HG03139 (cell line): Measurements from ENCODE around the gene SNX24.
"Not testable (repeated sequence)": the region's sequence is repeated elsewhere in the genome, so short reads cannot be mapped to it uniquely, and the experiment has no call there.

Experiments
- ATAC-seq: cut with Tn5 transposase; IDR thresholded peaks from one replicate; pipeline ENCODE4 v1.9.1; 2021; ENCODE audit not compliant: unreplicated experiment

The SNX24 gene, protein sequence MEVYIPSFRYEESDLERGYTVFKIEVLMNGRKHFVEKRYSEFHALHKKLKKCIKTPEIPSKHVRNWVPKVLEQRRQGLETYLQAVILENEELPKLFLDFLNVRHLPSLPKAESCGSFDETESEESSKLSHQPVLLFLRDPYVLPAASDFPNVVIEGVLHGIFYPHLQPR

DNA sequence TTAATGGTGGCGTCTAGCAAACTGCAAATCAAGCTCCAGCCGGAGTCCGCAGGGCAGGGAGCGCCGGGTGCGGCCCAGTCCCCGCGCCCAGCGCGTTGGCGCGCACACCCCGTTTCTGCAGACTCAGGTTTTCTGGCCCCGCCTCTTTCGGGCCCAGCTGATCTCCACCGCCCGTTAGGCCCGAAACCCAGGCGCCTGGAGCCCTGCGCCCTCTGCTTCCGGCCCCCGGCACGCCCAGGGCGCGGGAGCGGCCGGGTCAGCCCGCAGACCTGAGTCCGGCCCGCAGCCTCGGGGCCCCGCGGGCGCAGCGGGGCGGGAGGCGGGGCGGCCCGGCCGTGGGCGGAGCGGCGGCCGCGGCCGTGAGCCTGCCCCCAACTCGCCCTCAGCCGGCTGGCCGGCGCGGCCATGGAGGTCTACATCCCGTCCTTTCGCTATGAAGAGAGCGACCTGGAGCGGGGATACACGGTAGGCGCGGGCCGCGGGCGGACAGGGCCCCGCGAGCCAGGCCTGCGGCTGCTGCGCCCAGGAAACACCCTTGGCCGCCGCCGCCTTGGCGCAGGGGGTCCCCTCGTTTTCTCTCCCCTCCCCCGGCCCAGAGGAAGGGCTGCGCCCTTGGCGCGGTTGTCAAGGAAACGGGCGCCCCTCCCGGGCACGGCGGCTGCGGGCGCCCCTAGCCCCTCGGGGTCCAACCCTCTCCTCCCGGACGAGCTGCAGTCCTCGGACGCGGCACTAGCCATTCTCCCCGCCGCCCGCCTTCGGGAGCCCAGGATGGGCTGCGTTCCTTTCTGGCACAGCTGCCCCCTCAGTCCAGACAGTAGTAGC, at the start of gene SNX24:
SNX24 (plus strand) TSS at position 385 of the 822 bp plus-strand sequence; CDS start at position 406, 21 bp downstream.
- peak; percentile 84 for ATAC-seq

DNA sequence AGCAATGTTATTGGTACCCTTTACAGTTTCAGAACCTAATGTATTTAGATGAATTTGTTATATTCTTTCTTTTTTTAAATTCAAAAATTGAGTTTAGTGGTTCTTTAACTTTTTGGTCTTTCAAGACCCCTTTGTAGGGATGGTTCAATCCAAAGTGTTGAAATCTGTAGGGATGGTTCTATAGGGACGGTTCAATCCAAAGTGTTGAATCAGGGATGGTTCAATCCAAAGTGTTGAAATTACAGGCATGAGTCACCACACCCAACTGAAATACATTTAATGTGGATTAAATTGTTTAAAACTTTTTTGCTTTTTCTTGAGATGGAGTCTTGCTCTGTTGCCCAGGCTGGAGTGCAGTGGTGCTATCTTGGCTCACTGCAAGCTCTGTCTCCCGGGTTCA, 39.9 kb upstream of the SNX24 start:
- ATAC-seq, result no peak

DNA sequence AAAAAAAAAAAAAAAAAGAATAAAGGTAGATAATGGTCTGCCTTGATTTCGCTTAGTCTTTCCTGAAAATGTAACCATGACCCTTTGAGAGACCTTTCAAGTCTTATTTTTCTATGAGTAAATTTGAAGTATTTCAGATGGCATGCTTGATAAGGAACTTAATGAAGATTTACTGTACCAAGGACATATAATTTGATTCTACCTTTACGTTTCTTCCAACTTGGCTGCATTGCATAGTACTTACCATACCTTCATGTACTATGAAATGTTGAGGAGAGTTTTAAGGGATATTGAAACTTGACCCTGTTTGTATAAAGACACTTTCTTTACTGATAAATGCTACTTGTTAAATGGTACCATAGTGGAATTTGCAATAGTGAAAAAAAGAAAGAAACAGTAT, 35.0 kb upstream of the SNX24 start:
- no peak for ATAC-seq

DNA sequence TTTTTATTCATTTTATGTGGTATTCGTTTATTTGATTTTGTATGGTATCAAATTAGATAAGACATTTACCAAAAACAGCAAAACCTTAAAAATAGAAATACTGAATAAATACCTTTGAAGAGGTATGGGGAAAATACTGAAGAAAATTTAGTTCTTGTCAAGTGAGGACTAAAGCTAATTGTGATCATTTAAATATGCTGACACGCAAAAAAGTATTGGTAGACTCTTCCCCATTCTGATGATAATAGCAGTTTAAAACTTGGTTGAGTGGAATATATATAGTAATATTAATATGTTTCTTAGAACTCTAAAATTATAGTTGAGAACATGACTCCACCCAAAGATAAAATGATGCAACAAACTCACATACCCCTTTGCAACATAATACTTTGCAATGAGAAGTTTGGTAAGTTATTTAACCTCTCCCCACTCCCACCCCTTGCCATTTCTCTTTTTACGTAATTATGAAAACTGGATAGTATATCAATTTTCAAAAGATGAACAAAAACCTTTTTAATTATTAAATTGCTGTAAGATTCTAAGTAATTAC, 30.1 kb upstream of the SNX24 start:
- no peak for ATAC-seq

DNA sequence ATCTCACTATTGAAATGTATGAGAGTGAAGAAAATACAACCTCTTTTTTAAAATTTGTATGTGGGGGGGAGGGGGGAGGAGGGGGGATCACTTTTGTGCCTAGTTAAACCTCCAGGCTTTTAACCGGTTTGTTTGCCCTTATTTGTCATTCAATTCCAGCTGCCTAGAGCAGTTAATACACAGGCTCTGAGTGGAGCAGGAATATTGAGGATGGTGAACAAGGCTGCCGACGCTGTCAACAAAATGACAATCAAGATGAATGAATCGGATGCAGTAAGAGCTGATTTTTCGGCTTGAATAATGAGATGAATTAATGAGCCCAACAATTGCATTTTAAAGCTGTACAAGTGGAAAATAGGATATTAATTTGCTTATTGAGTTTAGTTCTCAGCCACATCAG, 28.7 kb upstream of the SNX24 start:
- ATAC-seq, result no peak

DNA sequence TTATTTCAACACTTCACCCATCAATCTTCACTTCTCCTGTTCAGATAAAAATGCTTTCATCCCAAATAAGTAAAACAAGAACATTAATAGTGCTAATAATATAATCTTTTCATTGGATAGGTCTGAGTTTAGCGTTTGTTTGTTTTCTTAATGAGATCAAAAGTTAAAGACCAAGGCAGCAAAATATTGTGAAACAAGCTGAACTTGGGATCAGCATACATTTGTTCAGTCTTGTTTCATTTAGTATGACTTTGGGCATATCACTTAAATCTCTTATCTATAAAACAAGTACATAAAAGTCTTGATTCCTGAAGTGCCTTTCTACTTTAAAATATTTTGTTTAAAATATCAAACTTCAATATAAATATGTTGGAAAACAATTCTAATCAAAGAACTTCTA, 13.4 kb upstream of the SNX24 start:
- ATAC-seq, result no peak

DNA sequence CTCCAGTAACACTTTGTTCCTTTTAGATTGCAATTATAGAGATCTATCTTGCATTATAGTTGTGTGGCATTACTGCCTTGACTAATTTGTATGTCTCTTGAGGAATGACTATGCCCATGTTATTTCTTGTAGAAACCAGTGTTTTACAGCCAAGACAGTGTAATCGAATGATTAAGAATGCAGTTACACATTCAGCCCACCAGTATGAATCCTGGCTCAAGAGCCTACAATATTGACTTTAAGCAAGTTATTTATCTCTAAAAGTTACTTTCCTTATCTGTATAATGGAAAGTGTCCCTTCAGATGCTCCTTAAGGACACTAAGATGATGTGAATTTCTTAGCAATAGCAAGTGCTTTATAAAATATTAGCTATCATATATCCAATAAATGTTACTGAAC, 9.7 kb upstream of the SNX24 start:
- ATAC-seq, result no peak

DNA sequence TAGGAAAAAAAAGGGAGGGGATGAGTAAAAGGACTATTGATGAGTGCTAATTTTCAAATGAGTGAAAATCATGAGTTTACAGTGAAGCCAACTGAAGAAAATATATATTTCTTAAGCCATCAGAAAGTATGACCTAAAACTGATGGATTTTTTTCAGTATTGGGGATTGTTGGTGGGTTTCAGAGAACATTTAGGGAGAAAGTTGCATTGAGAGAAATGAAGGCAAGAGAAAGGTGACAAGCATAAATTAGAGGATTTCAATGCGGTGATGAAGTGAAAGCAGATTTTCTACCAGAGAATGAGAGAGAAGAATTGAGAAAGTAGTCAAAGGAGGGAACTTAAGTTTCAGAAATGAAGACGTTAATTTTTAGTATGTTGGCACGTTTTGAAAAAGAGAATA, 8.5 kb upstream of the SNX24 start:
- no peak for ATAC-seq

DNA sequence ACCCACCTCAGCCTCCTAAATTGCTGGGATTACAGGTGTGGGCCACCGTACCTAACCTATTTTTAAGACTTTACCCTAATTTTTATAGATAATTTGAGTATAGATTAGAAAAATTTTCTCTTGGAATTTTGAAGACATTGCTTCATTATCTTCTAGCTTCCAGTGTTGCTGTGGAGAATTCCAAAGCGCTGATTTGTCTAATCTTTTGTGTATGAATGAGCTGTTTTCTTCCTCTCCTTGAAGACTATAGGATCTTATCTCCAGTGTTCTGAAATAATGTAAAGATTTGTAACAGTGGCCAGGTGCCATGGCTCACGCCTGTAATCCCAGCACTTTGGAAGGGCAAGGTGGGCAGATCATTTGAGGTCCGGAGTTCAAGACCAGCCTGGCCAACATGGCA, 5.7 kb upstream of the SNX24 start:
- no peak for ATAC-seq

DNA sequence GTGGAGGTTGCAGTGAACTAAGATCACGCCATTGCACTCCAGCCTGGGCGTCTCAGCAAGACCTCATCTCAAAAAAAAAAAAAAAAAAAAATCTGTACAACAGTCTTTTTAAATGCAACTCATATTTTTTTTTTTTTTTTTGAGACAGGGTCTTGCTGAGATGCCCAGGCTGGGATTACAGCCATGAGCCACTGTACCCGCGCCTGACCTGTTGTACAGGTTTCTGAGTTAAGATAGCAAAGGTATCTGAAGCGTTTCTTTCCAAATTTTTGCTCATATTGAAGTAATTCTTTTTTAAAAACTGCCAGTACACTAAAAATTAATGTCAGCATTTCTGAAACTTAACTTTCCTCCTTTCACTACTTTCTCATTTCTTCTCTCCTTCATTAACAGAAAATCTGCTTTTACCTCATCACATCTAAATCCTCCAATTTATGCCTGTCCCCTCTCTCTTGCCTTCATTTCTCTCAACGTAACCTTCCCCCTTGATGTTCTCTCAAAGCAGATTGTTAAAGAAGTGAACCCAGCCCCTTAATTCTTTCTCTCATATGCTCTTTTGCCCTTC, 3.3 kb upstream of the SNX24 start:
- no peak for ATAC-seq

DNA sequence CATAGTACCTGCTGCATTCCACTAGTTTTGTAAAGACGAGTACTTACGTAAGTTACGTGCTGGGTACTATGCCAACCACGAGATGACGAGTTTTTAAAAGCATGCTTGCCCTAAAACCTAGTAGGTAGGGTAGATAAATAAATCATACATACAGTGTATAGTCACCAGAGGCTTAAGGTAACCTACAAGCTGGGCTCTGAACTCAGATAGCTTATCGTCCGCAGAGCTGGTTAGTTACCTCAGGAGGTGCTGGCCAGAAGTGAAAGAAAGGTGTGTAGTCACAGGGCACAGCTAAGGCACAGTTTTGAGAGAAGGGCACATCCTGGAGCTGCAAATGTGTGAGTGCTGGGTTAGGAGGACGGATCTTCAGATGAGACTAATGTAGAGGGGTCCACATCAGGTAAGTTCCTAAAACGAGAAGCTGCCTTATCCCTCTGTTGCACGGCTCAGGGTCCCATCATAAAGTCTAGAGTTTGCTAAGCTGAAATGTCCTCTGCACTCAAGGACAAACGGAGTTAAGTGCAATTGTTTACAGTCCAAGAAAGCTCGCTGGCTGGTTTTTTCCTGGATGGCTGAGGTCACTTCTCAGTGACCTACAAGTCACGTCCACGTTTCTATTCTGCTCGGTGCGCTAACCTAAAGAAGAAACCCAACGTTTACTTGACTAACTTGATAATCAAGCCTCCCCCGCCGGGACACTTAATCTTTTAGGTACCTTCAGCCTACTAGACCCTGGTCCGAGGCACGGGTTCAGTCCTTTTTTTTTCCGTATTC, 1.1 kb upstream of the SNX24 start:
- ATAC-seq, result no peak

DNA sequence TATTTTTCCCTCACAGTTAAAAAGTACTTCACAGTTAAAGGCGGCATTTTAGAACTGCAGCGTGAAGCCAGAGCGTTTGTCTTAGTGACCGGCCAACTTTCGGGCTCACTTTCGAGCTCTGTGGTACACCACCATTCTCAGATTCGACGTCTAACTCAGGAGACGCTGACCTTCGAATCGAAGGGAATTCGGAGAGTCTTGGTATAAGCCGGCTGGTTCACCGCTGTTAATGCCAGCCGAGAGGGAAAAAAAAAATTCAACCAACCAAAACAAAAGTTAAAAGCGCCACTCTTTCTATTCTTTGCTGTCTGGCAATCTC, 544 bp upstream of the SNX24 start:
- peak; percentile 35 for ATAC-seq

DNA sequence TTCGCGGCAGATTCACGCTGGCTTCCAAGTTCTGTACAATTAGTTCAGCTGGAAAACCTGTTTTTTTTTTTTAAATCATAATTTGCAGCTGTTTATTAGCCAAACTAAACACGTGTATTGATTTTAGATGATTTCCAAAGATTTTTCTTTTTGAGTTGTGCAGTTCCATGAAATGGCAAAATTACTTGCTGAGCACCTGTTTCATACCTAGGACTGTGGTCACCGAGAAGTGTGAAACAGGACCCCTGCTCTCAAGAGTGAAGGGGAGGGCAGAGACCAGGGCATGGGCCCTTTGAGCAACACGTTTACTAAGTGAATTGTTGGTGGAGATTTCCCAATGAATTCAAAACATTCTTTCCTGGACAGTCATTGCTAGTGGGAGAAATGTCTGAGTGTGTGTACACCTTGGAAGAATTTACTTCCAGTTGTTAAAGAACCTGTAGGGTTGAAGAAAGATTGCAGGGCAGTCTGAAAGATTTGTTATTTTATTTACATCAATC, 688 bp downstream of the SNX24 start:
- ATAC-seq, result no peak

DNA sequence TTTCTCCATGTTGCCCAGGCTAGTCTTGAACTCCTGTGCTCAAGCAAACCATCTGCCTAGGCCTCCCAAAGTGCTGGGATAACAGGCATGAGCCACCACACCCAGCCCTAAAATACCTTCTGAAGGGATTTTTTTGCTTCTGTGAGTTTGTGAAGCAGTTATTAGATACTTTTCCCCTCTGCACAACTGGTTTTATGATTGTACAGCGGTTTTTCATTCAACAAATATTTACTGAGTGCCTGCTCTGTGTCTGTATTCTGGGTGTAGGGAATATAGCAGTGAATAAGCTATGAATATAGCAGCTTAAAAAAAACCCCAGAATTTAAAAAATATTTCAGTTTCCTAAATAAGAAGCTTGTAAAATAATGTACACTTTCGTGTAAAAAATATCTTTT, 2.3 kb downstream of the SNX24 start:
- ATAC-seq, result no peak

DNA sequence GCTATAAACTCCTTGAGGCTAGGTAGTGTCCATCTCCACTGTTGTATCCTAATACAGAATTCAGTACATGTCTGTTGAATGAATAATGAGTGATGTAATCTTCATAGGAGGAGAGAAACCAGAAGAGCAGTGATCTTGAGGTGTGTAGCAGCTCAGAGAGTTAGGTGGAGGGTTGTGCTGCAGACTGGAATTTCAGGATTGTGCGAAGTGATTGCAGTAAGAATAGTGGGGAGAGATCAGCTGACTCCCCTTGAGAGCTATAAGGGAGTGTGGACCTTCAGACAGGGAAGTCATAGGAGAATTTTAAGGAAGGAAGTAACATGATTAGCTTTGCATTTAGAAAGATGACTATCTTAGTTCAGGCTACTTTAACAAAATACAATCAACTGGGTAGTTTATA, 4.4 kb downstream of the SNX24 start:
- ATAC-seq, result no peak

DNA sequence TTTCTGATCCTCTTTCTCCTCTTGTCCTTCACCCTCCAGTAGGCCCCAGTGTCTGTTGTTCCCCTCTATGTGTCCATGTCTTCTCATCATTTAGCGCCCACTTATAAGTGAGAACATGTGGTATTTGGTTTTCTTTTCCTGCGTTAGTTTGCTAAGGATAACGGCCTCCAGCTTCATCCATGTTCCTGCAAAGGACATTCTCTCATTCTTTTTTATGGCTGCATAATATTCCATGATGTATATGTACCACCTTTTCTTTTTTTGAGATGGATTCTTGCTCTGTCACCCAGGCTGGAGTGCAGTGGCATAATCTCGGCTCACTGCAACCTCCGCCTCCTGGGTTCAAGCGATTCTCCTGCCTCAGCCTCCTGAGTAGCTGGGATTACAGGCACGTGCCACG, 12.1 kb downstream of the SNX24 start:
- not testable (repeated sequence) for ATAC-seq

DNA sequence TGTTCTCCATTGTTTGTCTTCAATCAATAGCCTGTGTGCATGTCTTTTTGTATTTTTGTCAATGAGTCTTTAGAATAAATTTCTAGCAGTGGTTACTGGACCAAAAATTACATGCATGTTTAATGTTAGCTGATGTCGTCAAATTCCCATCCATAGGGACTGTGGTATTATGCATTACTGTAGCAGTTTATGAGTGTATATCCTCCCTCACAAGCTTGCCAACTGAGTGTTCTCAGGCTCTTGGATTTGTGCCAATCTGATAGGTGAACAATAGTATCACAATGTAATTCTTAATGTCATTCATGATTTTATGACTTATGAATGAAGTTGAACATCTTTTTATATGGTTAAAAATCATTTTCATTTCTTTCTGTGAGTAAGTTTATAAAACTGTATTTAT, 13.0 kb downstream of the SNX24 start:
- no peak for ATAC-seq

DNA sequence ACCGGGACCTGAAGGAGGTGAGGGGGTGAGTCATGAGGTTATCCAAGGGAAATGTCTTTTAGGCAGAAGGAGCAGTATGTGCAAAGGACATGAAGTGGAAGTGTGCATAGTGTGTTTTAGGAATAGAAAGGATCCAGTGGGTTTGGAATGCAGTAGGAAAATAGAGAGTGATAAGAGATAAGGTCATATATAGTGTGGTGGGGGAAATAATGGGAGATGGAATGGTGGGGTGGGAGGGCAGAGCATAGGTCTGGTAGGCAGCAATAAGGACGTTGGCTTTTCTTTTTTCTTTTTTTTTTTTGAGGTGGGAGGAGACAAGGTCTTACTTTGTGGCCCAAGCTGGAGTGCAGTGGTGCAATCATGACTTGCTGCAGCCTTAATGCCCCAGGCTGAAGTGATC, 17.8 kb downstream of the SNX24 start:
- no peak for ATAC-seq

DNA sequence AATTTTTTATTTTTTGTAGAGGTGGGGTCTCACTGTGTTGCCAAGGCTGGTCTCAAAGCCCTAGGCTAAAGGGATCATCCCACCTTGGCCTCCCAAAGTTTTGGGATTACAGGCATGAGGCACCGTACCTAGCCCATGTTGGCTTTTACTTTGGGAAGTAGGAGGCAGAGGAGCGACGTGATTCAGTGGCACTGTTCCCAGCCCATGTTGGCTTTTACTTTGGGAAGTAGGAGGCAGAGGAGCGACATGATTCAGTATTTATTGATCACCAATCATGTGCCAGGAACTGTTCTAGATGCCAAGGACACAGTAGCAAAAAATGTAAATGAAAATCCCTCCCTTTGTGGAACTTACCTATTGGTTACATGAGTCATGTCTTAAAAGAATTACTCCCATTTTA, 18.3 kb downstream of the SNX24 start:
- ATAC-seq, result no peak

DNA sequence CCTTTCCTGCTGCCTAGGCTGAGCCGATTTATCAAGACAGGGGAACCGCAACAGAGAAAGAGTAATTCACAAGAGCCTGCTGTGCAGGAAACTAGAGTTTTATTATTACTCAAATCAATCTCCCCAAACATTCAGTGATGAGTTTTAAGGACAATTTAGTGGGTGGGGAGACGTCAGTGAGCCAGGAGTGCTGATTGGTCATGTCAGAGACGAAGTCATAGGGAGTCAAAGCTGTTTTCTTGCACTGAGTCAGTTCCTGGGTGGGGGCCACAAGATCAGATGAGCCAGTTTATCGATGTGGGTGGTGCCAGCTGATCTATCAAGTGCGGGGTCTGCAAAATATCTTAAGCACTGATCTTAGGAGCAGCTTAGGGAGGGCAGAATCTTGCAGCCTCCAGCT, 19.0 kb downstream of the SNX24 start:
- ATAC-seq, result no peak

DNA sequence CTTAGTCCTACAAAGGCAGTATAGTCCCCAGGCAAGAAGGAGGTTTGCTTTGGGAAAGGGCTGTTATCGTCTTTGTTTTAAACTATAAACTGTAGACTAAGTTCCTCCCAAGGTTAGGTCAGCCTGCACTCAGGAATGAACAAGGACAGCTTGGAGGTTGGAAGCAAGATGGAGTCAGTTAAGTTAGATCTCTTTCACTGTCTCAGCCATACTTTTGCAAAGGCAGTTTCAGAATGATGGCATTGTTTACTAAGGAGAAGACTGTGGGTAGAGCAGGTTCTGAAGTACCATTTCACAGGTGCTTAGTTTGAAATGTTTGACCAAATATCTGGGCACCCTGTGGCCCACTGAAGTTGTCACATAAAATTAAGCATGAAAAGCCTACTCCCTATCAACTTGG, 19.4 kb downstream of the SNX24 start:
- no peak for ATAC-seq
